D721Med (cell line): ENCODE measurements around the gene TMEM237.
A peak's percentile ranks its signal among the peaks of the same experiment; 100 is the strongest.

Source experiments
- DNase-seq: peaks from one replicate; pipeline ENCODE4 v3.0.0; 2011; ENCODE audit warnings: low spot score; ENCODE audit not compliant: insufficient read length
- FAIRE-seq: peaks from 2 replicates; lab custom pipeline; 2011; peaks lifted over from hg19 to GRCh38; lab: Jason Lieb, UNC
- TF ChIP-seq, protein P1 (sequence below): IDR thresholded peaks from 2 replicates; pipeline ENCODE4 v1.5.1; 2012; ENCODE audit warnings: mild to moderate bottlenecking, control low read depth; ENCODE audit not compliant: insufficient read depth; ENCODE audit errors: missing control alignments

Gene TMEM237

DNA sequence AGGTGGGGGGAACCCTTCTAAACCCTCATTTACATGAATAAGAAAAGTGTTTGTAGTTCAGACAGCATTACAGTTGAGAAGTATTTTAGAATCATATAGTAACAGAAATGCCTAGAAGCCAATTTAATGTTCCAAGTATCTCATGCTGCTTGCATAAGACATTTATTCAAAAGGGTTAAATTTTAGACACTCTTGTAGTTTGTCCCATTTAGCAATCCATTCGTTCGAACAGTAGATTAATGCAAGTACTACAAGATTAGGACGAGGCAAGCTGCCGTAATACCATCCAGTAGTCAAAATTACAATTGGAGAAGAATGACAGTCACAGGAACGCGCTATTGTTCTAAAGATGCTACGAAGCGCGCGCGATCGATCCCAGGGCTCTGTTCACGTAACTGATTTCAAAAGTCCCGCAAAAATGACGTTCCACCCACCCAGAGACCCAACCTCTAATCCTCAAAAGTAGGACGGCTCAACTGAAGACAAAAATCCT lies 1.2 kb downstream of the TMEM237 start:
- DNase-seq, result no peak
- no peak for FAIRE-seq
- TF ChIP-seq, protein P1, sequence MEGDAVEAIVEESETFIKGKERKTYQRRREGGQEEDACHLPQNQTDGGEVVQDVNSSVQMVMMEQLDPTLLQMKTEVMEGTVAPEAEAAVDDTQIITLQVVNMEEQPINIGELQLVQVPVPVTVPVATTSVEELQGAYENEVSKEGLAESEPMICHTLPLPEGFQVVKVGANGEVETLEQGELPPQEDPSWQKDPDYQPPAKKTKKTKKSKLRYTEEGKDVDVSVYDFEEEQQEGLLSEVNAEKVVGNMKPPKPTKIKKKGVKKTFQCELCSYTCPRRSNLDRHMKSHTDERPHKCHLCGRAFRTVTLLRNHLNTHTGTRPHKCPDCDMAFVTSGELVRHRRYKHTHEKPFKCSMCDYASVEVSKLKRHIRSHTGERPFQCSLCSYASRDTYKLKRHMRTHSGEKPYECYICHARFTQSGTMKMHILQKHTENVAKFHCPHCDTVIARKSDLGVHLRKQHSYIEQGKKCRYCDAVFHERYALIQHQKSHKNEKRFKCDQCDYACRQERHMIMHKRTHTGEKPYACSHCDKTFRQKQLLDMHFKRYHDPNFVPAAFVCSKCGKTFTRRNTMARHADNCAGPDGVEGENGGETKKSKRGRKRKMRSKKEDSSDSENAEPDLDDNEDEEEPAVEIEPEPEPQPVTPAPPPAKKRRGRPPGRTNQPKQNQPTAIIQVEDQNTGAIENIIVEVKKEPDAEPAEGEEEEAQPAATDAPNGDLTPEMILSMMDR, result no peak

DNA sequence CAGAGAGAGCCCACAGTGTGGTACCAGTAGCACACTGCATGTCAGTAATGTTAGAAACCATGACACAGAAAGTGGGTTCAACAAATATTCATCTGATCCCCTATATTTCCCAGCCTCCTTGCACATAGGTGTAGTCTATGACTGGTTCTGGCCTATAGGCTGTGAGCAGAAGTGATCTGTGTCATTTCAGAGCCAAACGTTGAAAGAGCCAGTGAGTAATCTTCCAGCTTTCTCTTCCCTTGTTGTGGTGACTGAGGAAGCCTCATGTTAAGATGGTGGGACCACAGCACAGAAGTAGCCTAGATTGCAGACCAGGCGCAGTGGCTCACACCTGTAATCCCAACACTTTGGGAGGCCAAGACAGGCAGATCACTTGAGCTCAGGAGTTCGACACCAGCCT lies 4.1 kb downstream of the TMEM237 start:
- TF ChIP-seq, protein P1, result no peak
- DNase-seq (no peak), FAIRE-seq (no peak)

DNA sequence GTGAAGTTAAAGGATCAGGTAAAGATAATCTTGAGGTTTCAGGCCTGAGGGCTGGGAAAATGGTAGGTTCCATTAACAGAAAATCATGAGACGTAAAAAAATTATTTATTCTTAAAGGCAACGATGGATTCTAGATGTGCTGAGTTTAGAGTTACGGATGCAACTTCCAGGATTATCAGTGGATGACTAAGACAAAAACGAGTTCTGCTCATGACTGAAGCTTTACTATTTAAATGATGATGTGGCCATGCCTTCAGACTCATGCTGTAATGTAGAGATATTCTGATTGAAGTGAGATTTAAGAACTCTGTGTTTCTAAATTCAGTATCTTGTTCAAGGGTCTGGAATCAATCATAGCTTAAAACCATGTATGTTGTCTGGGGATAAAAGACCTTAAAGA lies 5.0 kb downstream of the TMEM237 start:
- DNase-seq (no peak), FAIRE-seq (no peak)
- TF ChIP-seq, protein P1, result no peak

DNA sequence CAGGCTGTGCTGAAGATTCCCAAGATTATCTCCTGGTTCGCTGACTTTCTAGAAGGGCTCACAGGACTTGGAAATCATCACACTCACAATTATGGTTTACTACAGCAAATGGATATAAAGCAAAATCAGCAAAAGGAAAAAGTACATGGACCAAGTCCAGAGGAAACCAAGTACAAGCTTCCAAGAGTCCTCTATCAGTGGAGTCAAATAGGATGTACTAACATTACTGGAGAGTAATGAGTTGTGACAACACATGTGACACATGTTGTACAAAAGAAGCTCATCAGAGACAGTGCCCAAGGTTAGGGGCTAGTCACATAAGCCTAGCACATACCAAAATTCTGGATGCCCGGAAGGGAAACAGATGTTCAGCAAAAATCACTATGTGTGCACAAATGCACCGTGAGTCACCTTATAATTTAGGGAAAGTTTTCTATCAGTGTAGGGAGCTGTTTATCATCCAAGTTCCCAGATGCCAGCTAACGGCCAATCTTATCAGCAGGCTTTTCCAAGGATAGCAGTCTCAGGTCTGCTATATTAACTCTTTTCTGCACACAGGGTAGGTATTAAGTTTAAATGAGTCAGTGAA lies 9.5 kb downstream of the TMEM237 start:
- no peak for DNase-seq
- TF ChIP-seq, protein P1, result no peak
- no peak for FAIRE-seq

DNA sequence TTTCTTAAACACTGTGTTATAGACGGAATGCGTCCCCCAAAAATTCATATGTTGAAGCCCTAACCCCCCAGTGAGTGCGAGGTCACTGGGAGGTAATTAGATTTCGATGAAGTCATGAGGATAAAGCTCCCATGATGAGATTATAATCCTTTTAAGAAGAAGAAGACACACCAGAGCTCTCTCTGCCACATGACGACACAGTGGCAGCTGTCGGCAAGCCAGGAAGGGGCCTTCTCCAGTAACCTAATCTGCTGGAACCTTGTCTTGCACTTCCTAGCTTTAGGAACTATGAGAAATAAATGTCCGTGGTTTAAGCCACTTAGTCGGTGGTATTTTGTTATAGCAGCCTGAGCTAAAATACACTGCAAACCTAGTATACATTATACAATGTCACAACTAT lies 12.3 kb downstream of the TMEM237 start:
- TF ChIP-seq, protein P1, result no peak
- FAIRE-seq (peak; percentile 94), DNase-seq (no peak)

DNA sequence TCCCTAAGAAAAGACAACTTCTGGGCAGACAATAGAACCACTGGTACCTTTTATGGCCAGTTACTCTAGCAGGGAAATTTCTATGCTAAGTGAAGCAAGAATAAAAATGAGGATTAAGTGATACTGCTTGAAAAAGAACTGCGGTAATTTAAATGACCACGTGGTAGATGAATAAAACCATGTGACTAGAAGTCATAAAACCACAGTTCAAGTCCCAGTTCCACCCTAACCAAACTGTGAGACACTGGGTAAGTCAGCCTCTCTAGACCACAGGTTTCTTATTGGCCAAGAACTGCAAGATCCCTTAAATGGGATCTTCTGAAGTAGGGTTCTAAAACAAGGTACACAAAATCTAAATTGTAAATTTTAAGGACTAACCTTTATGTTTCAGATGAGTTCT lies 12.7 kb downstream of the TMEM237 start:
- DNase-seq (no peak), FAIRE-seq (no peak)
- TF ChIP-seq, protein P1, result no peak

DNA sequence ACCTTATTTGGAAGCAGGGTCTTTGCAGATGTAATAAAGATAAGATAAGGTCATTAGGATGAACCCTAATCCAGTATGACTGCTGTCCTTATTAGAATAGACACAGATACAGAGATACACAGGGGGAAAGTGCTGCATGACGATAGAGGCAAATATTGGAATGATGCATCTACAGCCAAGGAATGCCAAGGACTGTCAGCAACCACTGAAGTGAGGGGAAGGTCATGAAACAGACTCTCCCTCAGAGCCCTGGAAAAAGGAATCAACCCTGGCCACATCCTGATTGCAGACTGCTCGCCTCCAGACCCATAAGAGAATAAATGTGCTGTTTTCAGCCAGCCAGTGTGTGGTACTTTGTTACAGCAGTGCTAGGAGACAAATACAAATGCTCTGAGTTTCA lies 14.8 kb downstream of the TMEM237 start:
- no peak for DNase-seq
- no peak for FAIRE-seq
- TF ChIP-seq, protein P1, result no peak
